ENCODE results near the gene CTR9. TPM values are rescaled to one million over a fixed set of nuclear protein-coding genes. Genes with fewer than 3 reads are reported as not detected.

CTR9 gene
- total RNA-seq, 1 experiment from 2014 or later: 32.7 TPM

- TF ChIP-seq E2F4 (CRISPR knock-in tag; IDR thresholded peaks at IDR 0.05; ENCODE audit: borderline replicate concordance, low read depth) (no peak), IRF1 (CRISPR knock-in tag; IDR thresholded peaks at IDR 0.05) (peak; percentile 65; the same call in 1 of the 2 replicates), ZNF416 (CRISPR knock-in tag; IDR thresholded peaks at IDR 0.05) (no peak), ZNF317 (CRISPR knock-in tag; IDR thresholded peaks at IDR 0.05; ENCODE audit: borderline replicate concordance, low read depth) (no peak), FOXP4 (CRISPR knock-in tag; IDR thresholded peaks at IDR 0.05) (peak; percentile 93), NR3C1 (CRISPR knock-in tag; conservative IDR thresholded peaks at IDR 0.05; ENCODE audit: low read depth) (no peak), FOXJ3 (CRISPR knock-in tag; IDR thresholded peaks at IDR 0.05; ENCODE audit: borderline replicate concordance) (no peak), ZNF423 (CRISPR knock-in tag; IDR thresholded peaks at IDR 0.05) (no peak), NFYB (CRISPR knock-in tag; conservative IDR thresholded peaks at IDR 0.05; ENCODE audit: low read depth) (no peak), FOXK1 (CRISPR knock-in tag; IDR thresholded peaks at IDR 0.05) (peak; percentile 96), ESRRA (CRISPR knock-in tag; IDR thresholded peaks at IDR 0.05; ENCODE audit: borderline replicate concordance) (peak; percentile 78), RORB (CRISPR knock-in tag; IDR thresholded peaks at IDR 0.05) (no peak), ZSCAN18 (CRISPR knock-in tag; IDR thresholded peaks at IDR 0.05) (no peak), CREB1 (CRISPR knock-in tag; IDR thresholded peaks at IDR 0.05) (no peak), SMAD4 (CRISPR knock-in tag; IDR thresholded peaks at IDR 0.05) (no peak), RELA (CRISPR knock-in tag; IDR thresholded peaks at IDR 0.05; ENCODE audit: borderline replicate concordance) (0 out of 2 replicates have a peak, but pooled peaks have one; percentile 54), ZNF232 (CRISPR knock-in tag; IDR thresholded peaks at IDR 0.05) (0 out of 2 replicates have a peak, but pooled peaks have one; percentile 55), ELF4 (CRISPR knock-in tag; IDR thresholded peaks at IDR 0.05; ENCODE audit: low read depth) (peak; percentile 43; the same call in 1 of the 2 replicates)
Measured at GRCh38 chr11:10750838-10751580, at the start of gene CTR9 (continued).

GRCh38 chr11:10701982-10702381 is 49.1 kb upstream of the CTR9 start:
- Mint-ChIP-seq H3K4me1 (peaks cover 2% of the 10 kb centered on the region; the same call in 1 of the 2 replicates), H3K27me3 (ENCODE audit: low read depth) (peaks cover 4% of the 10 kb centered on the region; the same call in 1 of the 2 replicates), H3K27ac (no peak overlapping the region), H3K36me3 (peaks cover 16% of the 10 kb centered on the region), H3K4me3 (no peak overlapping the region), H3K9me3 (peaks cover 22% of the 10 kb centered on the region)
- POLR2A ChIA-PET: no interaction called here
- CTCF ChIA-PET: no interaction called here
- DNase-seq (ENCODE audit: low spot score) (no peak), ATAC-seq (no peak)
- TF ChIP-seq NFYB (CRISPR knock-in tag; conservative IDR thresholded peaks at IDR 0.05; ENCODE audit: low read depth) (no peak), FOXJ3 (CRISPR knock-in tag; IDR thresholded peaks at IDR 0.05; ENCODE audit: borderline replicate concordance) (no peak), HMGXB4 (CRISPR knock-in tag; IDR thresholded peaks at IDR 0.05) (no peak), USF1 (CRISPR knock-in tag; IDR thresholded peaks at IDR 0.05) (no peak), MYBL2 (CRISPR knock-in tag; IDR thresholded peaks at IDR 0.05) (no peak), ZNF512 (CRISPR knock-in tag; IDR thresholded peaks at IDR 0.05; ENCODE audit: borderline replicate concordance) (no peak), ZNF138 (CRISPR knock-in tag; conservative IDR thresholded peaks at IDR 0.05) (no peak), CDX4 (CRISPR knock-in tag; IDR thresholded peaks at IDR 0.05; ENCODE audit: borderline replicate concordance) (no peak), MLX (CRISPR knock-in tag; IDR thresholded peaks at IDR 0.05) (no peak)
